Endothelial cell (in vitro differentiated cells): ENCODE measurements around the gene FCGBP. TPM values are rescaled to one million over a fixed set of nuclear protein-coding genes. Genes with fewer than 3 reads are reported as not detected.

Experiments used
- DNase-seq: peaks from one replicate; pipeline ENCODE4 v3.0.0; 2021; ENCODE audit warnings: low spot score
- H3K27ac Mint-ChIP-seq: one replicate; pipeline ENCODE4 v1.8.0; 2021; ENCODE audit warnings: mixed read lengths, inconsistent platforms; ENCODE audit not compliant: unreplicated experiment
- H3K27me3 Mint-ChIP-seq: one replicate; pipeline ENCODE4 v1.8.0; 2021; ENCODE audit warnings: mild to moderate bottlenecking, moderate library complexity, mixed read lengths, inconsistent platforms; ENCODE audit not compliant: unreplicated experiment
- H3K36me3 Mint-ChIP-seq: one replicate; pipeline ENCODE4 v1.8.0; 2021; ENCODE audit warnings: mild to moderate bottlenecking, low read depth, mixed read lengths, inconsistent platforms; ENCODE audit not compliant: unreplicated experiment
- H3K4me1 Mint-ChIP-seq: one replicate; pipeline ENCODE4 v1.8.0; 2021; ENCODE audit warnings: mild to moderate bottlenecking, mixed read lengths, inconsistent platforms; ENCODE audit not compliant: unreplicated experiment
- H3K4me3 Mint-ChIP-seq: one replicate; pipeline ENCODE4 v1.8.0; 2021; ENCODE audit warnings: mild to moderate bottlenecking, mixed read lengths, inconsistent platforms; ENCODE audit not compliant: unreplicated experiment
- H3K9me3 Mint-ChIP-seq: one replicate; pipeline ENCODE4 v1.8.0; 2021; ENCODE audit warnings: mixed read lengths, inconsistent platforms; ENCODE audit not compliant: unreplicated experiment
- CTCF ChIP-seq: fragments of 200-600 bp; sonication (generic); IDR thresholded peaks from one replicate; pipeline ENCODE4 v1.5.0; 2021; ENCODE audit warnings: antibody characterized with exemption; ENCODE audit not compliant: unreplicated experiment
- total RNA-seq: library from RNA; stranded (reverse); fragmentation: NEBNext Ultra II Directional; extraction: Animal tissue kit (Norgen Biotek cat#: 25700); gene quantifications from one replicate; pipeline ENCODE4 v1.2.1, GENCODE V29; 2021; ENCODE audit not compliant: unreplicated experiment

Gene FCGBP
- total RNA-seq, 1 donor from 2014 or later = 1.8 TPM

- Mint-ChIP-seq H3K4me1 (peaks cover 41% of the 10 kb centered on the region), H3K4me3 (no peak overlapping the region), H3K27ac (no peak overlapping the region), H3K9me3 (no peaks in the 10 kb centered on the region), H3K27me3 (peaks cover 1% of the 10 kb centered on the region), H3K36me3 (no peaks in the 10 kb centered on the region)
- no peak for DNase-seq
- TF ChIP-seq CTCF = no peak
These were observed 9.2 kb upstream of the FCGBP start for GRCh38 chr19:39943586-39943985.

- Mint-ChIP-seq H3K4me1 (peaks cover 48% of the 10 kb centered on the region), H3K27me3 (no peaks in the 10 kb centered on the region), H3K9me3 (no peaks in the 10 kb centered on the region), H3K27ac (peak overlapping the region; percentile 93), H3K36me3 (no peaks in the 10 kb centered on the region), H3K4me3 (peak overlapping the region; percentile 27)
- no peak for TF ChIP-seq CTCF
- DNase-seq = no peak
These were observed 7.9 kb upstream of the FCGBP start for GRCh38 chr19:39942366-39942730.

- Mint-ChIP-seq H3K4me1 (peaks cover 53% of the 10 kb centered on the region), H3K27ac (peak overlapping the region; percentile 93), H3K36me3 (no peaks in the 10 kb centered on the region), H3K4me3 (peak overlapping the region; percentile 27), H3K27me3 (no peaks in the 10 kb centered on the region), H3K9me3 (no peaks in the 10 kb centered on the region)
- no peak for DNase-seq
- TF ChIP-seq CTCF = no peak
These were observed 7.4 kb upstream of the FCGBP start for GRCh38 chr19:39941615-39942365.

- Mint-ChIP-seq H3K4me3 (no peak overlapping the region), H3K9me3 (no peaks in the 10 kb centered on the region), H3K4me1 (peaks cover 54% of the 10 kb centered on the region), H3K36me3 (no peaks in the 10 kb centered on the region), H3K27me3 (peaks cover 2% of the 10 kb centered on the region), H3K27ac (peak overlapping the region; percentile 93)
- DNase-seq = no peak
- TF ChIP-seq CTCF = no peak
These were observed 6.7 kb upstream of the FCGBP start for GRCh38 chr19:39941151-39941550.

GRCh38 chr19:39940221-39940833, 5.9 kb upstream of the FCGBP start:
- Mint-ChIP-seq H3K36me3 (no peaks in the 10 kb centered on the region), H3K27ac (no peak overlapping the region), H3K9me3 (no peaks in the 10 kb centered on the region), H3K4me3 (no peak overlapping the region), H3K27me3 (peaks cover 3% of the 10 kb centered on the region), H3K4me1 (peaks cover 54% of the 10 kb centered on the region)
- no peak for DNase-seq
- no peak for TF ChIP-seq CTCF
